Measurements from ENCODE around the gene LYRM4.

Gene LYRM4

GRCh38 chr6:5205877-5206850 is 54.6 kb downstream of the LYRM4 start:
- Histone ChIP-seq H3K9me3 (ENCODE audit: control insufficient read depth in 2 of 2, low read length in 2 of 2) (no peaks in the 10 kb centered on the region), H3K27me3 (ENCODE audit: control insufficient read depth in 1 of 2, insufficient read depth in 2 of 2, low read length in 2 of 2) (no peaks in the 10 kb centered on the region), H3K4me3 (ENCODE audit: low read length in 2 of 2) (peak overlapping the region; percentile 5 to 17), H3K9ac (ENCODE audit: low read length in 2 of 2) (peak overlapping the region; percentile 58), H3K4me1 (ENCODE audit: control insufficient read depth, insufficient read depth, low read length) (peaks cover 34% of the 10 kb centered on the region), H3K36me3 (ENCODE audit: control insufficient read depth in 2 of 2, insufficient read depth in 2 of 2, low read length in 2 of 2) (no peaks in the 10 kb centered on the region), H3K27ac (ENCODE audit: low read length) (peak overlapping the region; percentile 84)

- Histone ChIP-seq H3K27me3 (ENCODE audit: control insufficient read depth in 1 of 2, insufficient read depth in 2 of 2, low read length in 2 of 2) (no peaks in the 10 kb centered on the region), H3K36me3 (ENCODE audit: control insufficient read depth in 2 of 2, insufficient read depth in 2 of 2, low read length in 2 of 2) (no peaks in the 10 kb centered on the region), H3K4me3 (ENCODE audit: low read length in 2 of 2) (no peak overlapping the region), H3K9me3 (ENCODE audit: control insufficient read depth in 2 of 2, low read length in 2 of 2) (no peaks in the 10 kb centered on the region), H3K9ac (ENCODE audit: low read length in 2 of 2) (peak overlapping the region; percentile 1 to 58), H3K4me1 (ENCODE audit: control insufficient read depth, insufficient read depth, low read length) (peaks cover 37% of the 10 kb centered on the region), H3K27ac (ENCODE audit: low read length) (peak overlapping the region; percentile 84)
Measured at GRCh38 chr6:5205035-5205507, 55.7 kb downstream of the LYRM4 start.

DNA sequence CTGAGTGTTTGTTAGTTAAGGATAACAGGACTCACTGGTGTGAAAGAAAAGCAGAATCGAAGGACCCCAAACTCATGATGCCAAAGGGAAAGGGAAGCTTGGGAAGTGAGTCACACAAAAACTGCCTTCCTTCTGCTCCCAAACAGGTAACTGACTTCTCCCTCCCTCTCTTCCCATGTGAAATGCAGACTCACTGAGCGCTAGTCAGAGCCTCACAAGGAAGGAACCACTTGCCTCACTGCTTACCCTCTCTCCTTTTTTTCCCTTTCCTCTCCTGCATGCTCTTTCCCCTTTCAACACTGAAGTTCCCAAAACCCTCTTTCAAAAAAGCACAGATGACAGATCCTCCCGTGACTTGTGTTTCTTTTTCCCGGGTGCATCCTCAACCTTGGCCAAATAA is 56.4 kb downstream of the LYRM4 start:
- no peaks in the 10 kb centered on the region for H3K36me3 ChIP-seq (ENCODE audit: control insufficient read depth in 2 of 2, insufficient read depth in 2 of 2, low read length in 2 of 2)
- peaks cover 37% of the 10 kb centered on the region for H3K4me1 ChIP-seq (ENCODE audit: control insufficient read depth, insufficient read depth, low read length)
- H3K9ac ChIP-seq (ENCODE audit: low read length in 2 of 2) = no peak overlapping the region
- H3K27ac ChIP-seq (ENCODE audit: low read length) = peak overlapping the region; percentile 84
- H3K4me3 ChIP-seq (ENCODE audit: low read length in 2 of 2) = no peak overlapping the region
- no peaks in the 10 kb centered on the region for H3K9me3 ChIP-seq (ENCODE audit: control insufficient read depth in 2 of 2, low read length in 2 of 2)
- no peaks in the 10 kb centered on the region for H3K27me3 ChIP-seq (ENCODE audit: control insufficient read depth in 1 of 2, insufficient read depth in 2 of 2, low read length in 2 of 2)

GRCh38 chr6:5203546-5203945 is 57.2 kb downstream of the LYRM4 start:
- Histone ChIP-seq H3K4me3 (ENCODE audit: low read length in 2 of 2) (no peak overlapping the region), H3K9ac (ENCODE audit: low read length in 2 of 2) (no peak overlapping the region), H3K9me3 (ENCODE audit: control insufficient read depth in 2 of 2, low read length in 2 of 2) (no peaks in the 10 kb centered on the region), H3K36me3 (ENCODE audit: control insufficient read depth in 2 of 2, insufficient read depth in 2 of 2, low read length in 2 of 2) (no peaks in the 10 kb centered on the region), H3K27me3 (ENCODE audit: control insufficient read depth in 1 of 2, insufficient read depth in 2 of 2, low read length in 2 of 2) (no peaks in the 10 kb centered on the region), H3K27ac (ENCODE audit: low read length) (peak overlapping the region; percentile 84), H3K4me1 (ENCODE audit: control insufficient read depth, insufficient read depth, low read length) (peaks cover 37% of the 10 kb centered on the region)

DNA sequence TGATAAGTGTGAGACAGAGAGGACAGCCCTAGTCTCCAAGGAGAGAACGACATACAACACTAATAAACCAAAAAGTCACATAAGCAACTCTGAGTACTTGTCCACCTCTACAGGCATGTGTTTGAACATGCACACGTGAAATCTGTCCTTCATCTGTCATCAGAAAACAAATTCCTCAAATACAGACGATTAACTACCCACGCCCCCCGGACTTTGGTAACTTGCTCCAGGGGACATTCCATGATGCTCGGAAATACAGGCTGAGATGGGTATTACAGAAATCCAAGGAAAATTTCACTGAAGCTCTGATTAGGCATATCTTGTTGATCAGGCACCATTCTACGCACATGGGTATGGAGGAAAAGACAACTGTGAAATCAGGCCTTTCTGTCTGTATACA is 57.8 kb downstream of the LYRM4 start:
- Histone ChIP-seq H3K27ac (ENCODE audit: low read length) (no peak overlapping the region), H3K36me3 (ENCODE audit: control insufficient read depth in 2 of 2, insufficient read depth in 2 of 2, low read length in 2 of 2) (no peaks in the 10 kb centered on the region), H3K9ac (ENCODE audit: low read length in 2 of 2) (no peak overlapping the region), H3K4me1 (ENCODE audit: control insufficient read depth, insufficient read depth, low read length) (peaks cover 35% of the 10 kb centered on the region), H3K27me3 (ENCODE audit: control insufficient read depth in 1 of 2, insufficient read depth in 2 of 2, low read length in 2 of 2) (no peaks in the 10 kb centered on the region), H3K4me3 (ENCODE audit: low read length in 2 of 2) (no peak overlapping the region), H3K9me3 (ENCODE audit: control insufficient read depth in 2 of 2, low read length in 2 of 2) (no peaks in the 10 kb centered on the region)

- Histone ChIP-seq H3K4me3 (ENCODE audit: low read length in 2 of 2) (no peak overlapping the region), H3K9me3 (ENCODE audit: control insufficient read depth in 2 of 2, low read length in 2 of 2) (no peaks in the 10 kb centered on the region), H3K9ac (ENCODE audit: low read length in 2 of 2) (no peak overlapping the region), H3K27me3 (ENCODE audit: control insufficient read depth in 1 of 2, insufficient read depth in 2 of 2, low read length in 2 of 2) (no peaks in the 10 kb centered on the region), H3K4me1 (ENCODE audit: control insufficient read depth, insufficient read depth, low read length) (peaks cover 31% of the 10 kb centered on the region), H3K27ac (ENCODE audit: low read length) (no peak overlapping the region), H3K36me3 (ENCODE audit: control insufficient read depth in 2 of 2, insufficient read depth in 2 of 2, low read length in 2 of 2) (no peaks in the 10 kb centered on the region)
Measured at GRCh38 chr6:5202206-5202605, 58.5 kb downstream of the LYRM4 start.

GRCh38 chr6:5201271-5201670 is 59.5 kb downstream of the LYRM4 start:
- no peaks in the 10 kb centered on the region for H3K27me3 ChIP-seq (ENCODE audit: control insufficient read depth in 1 of 2, insufficient read depth in 2 of 2, low read length in 2 of 2)
- no peaks in the 10 kb centered on the region for H3K9me3 ChIP-seq (ENCODE audit: control insufficient read depth in 2 of 2, low read length in 2 of 2)
- no peak overlapping the region for H3K4me3 ChIP-seq (ENCODE audit: low read length in 2 of 2)
- peaks cover 29% of the 10 kb centered on the region for H3K4me1 ChIP-seq (ENCODE audit: control insufficient read depth, insufficient read depth, low read length)
- H3K27ac ChIP-seq (ENCODE audit: low read length) = no peak overlapping the region
- H3K36me3 ChIP-seq (ENCODE audit: control insufficient read depth in 2 of 2, insufficient read depth in 2 of 2, low read length in 2 of 2) = no peaks in the 10 kb centered on the region
- H3K9ac ChIP-seq (ENCODE audit: low read length in 2 of 2) = no peak overlapping the region

DNA sequence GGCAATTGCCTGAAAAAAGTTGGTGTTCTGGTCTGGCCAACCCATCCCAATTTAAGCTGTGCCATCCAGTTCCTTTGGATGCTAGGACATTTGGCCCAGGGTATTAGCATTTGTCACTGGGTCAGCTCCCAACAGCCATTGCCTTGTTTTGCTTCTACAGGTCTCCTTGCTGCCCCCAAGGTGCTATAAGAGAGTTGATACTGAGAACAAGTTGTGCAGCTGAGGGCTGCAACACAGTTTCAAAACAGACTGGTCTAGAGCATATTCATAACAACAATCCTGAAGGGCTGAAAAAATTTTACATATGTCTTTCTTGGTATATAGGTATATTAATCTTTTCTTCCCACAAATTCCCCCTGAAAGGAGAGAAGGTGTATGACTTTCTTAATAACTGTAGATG is 61.0 kb downstream of the LYRM4 start:
- no peaks in the 10 kb centered on the region for H3K9me3 ChIP-seq (ENCODE audit: control insufficient read depth in 2 of 2, low read length in 2 of 2)
- H3K4me3 ChIP-seq (ENCODE audit: low read length in 2 of 2) = no peak overlapping the region
- peaks cover 13% of the 10 kb centered on the region for H3K4me1 ChIP-seq (ENCODE audit: control insufficient read depth, insufficient read depth, low read length)
- no peaks in the 10 kb centered on the region for H3K27me3 ChIP-seq (ENCODE audit: control insufficient read depth in 1 of 2, insufficient read depth in 2 of 2, low read length in 2 of 2)
- H3K36me3 ChIP-seq (ENCODE audit: control insufficient read depth in 2 of 2, insufficient read depth in 2 of 2, low read length in 2 of 2) = peaks cover 0 to 2% of the 10 kb centered on the region in 2 donors
- H3K9ac ChIP-seq (ENCODE audit: low read length in 2 of 2) = no peak overlapping the region
- H3K27ac ChIP-seq (ENCODE audit: low read length) = no peak overlapping the region

DNA sequence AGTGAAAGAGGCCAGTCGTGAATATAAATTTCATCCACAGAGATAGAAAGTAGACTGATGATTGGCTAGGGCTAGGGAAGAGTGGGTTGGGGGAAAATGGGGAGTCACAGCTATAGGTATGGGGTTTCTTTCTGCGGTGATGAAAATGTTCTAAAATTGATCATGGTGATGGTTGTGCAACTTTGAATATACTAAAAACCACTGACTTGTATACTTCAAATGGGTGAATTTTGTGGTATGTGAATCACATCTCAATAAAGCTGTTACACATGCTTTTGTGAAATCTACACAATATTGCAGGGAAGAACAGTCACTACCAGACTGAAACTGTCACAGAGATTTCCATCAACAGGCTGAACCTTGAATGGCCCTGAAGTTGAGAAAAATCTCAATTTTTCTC is 61.5 kb downstream of the LYRM4 start:
- Histone ChIP-seq H3K4me3 (ENCODE audit: low read length in 2 of 2) (no peak overlapping the region), H3K9ac (ENCODE audit: low read length in 2 of 2) (no peak overlapping the region), H3K27me3 (ENCODE audit: control insufficient read depth in 1 of 2, insufficient read depth in 2 of 2, low read length in 2 of 2) (no peaks in the 10 kb centered on the region), H3K4me1 (ENCODE audit: control insufficient read depth, insufficient read depth, low read length) (peaks cover 9% of the 10 kb centered on the region), H3K36me3 (ENCODE audit: control insufficient read depth in 2 of 2, insufficient read depth in 2 of 2, low read length in 2 of 2) (peaks cover 0 to 2% of the 10 kb centered on the region in 2 donors), H3K9me3 (ENCODE audit: control insufficient read depth in 2 of 2, low read length in 2 of 2) (no peaks in the 10 kb centered on the region), H3K27ac (ENCODE audit: low read length) (no peak overlapping the region)

DNA sequence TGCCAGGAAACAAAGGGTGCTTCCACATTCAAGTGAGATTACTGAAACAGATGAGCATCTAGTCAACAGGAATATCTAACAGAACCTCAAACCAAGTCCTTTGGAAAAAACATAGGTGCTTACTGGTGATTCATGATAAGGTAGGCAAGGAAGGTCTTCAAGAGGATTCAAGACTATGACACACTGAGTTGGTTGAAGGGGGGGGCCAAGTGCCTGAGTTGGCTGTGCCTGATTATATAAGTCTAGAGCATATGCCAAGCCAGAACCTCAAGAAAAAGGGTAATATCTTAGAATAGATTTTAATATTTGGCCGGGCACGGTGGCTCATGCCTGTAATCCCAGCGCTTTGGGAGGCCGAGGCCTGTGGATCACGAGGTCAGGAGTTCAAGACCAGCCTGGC is 63.7 kb downstream of the LYRM4 start:
- no peak overlapping the region for H3K4me3 ChIP-seq (ENCODE audit: low read length in 2 of 2)
- H3K27me3 ChIP-seq (ENCODE audit: control insufficient read depth in 1 of 2, insufficient read depth in 2 of 2, low read length in 2 of 2) = no peaks in the 10 kb centered on the region
- peaks cover 0 to 2% of the 10 kb centered on the region in 2 donors for H3K36me3 ChIP-seq (ENCODE audit: control insufficient read depth in 2 of 2, insufficient read depth in 2 of 2, low read length in 2 of 2)
- H3K27ac ChIP-seq (ENCODE audit: low read length) = no peak overlapping the region
- no peaks in the 10 kb centered on the region for H3K9me3 ChIP-seq (ENCODE audit: control insufficient read depth in 2 of 2, low read length in 2 of 2)
- H3K9ac ChIP-seq (ENCODE audit: low read length in 2 of 2) = no peak overlapping the region
- peaks cover 5% of the 10 kb centered on the region for H3K4me1 ChIP-seq (ENCODE audit: control insufficient read depth, insufficient read depth, low read length)

All from stomach smooth muscle (tissue), 2 donors.